Measurements from ENCODE around the gene CDH11. TPM values are rescaled to one million over a fixed set of nuclear protein-coding genes. Genes with fewer than 3 reads are reported as not detected.

The CDH11 gene
- total and polyA plus RNA-seq, 9 of the 15 experiments (the other 6 are each of a cell fraction or from before 2014, with no cell fraction given), result 0.18 TPM; not detected in 8

DNA sequence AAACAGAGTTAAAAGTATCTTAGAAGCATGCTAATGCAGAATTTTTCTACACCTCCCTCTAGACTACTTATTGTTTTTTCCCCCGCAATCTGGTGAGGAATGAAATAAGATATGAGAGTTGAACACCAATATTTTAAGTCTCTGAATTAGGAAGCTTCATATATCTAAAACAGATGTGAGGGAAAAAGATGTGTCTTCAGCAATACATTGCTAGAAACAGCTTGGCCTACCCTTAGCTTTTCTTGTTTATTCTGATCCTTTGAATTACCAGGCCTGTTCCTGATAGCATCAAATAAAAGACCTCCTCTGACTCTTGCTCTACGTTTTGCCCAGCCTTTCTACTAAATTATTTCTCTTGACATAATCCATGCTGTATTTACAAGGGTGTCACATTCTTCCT is 221.8 kb downstream of the CDH11 start (continued):
- TF ChIP-seq, protein P1, sequence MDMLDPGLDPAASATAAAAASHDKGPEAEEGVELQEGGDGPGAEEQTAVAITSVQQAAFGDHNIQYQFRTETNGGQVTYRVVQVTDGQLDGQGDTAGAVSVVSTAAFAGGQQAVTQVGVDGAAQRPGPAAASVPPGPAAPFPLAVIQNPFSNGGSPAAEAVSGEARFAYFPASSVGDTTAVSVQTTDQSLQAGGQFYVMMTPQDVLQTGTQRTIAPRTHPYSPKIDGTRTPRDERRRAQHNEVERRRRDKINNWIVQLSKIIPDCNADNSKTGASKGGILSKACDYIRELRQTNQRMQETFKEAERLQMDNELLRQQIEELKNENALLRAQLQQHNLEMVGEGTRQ (CRISPR knock-in tag; IDR thresholded peaks at IDR 0.05), result no peak

DNA sequence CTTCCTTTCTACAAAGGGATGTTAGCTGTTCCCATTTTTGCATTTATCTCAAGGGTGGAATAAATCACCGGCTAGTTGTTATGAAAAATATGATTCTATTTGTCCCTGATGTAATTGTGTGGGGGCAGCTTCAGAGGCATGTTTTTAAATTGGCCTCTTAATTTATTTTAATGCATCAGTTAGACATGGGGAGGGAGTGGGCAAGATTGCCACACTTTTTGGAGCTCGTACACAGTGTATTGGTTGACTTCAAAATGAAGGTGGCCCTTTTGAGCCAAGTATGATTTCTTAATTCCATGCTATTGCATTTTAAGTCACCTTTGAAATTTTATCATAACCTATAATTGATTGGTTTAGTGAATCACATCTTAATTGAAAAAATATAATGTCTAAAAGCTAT is 223.7 kb downstream of the CDH11 start:
- H3K27me3 ChIP-seq (ENCODE audit: control insufficient read depth in 2 of 2, insufficient read depth in 2 of 2, low read length in 2 of 2), result no peaks in the 10 kb centered on the region
- H3K79me2 ChIP-seq (ENCODE audit: control insufficient read depth, insufficient read depth, low read length), result no peaks in the 10 kb centered on the region
- BruUV-seq (replicated peaks), result no TSS peak
- ATAC-seq (no peak), DNase-seq (ENCODE audit: extremely low read depth in 1 of 4, low spot score in 3 of 4) (no peak), FAIRE-seq (no peak)
- H3K4me2 ChIP-seq (ENCODE audit: insufficient read depth, low read length), result no peak overlapping the region
- H3K36me3 ChIP-seq (ENCODE audit: control insufficient read depth, insufficient read depth, low read length), result no peaks in the 10 kb centered on the region
- H4K20me1 ChIP-seq (replicated peaks; ENCODE audit: control insufficient read depth, insufficient read depth, low read length), result no peaks in the 10 kb centered on the region
- no peak overlapping the region for H3K9ac ChIP-seq (ENCODE audit: insufficient read depth in 1 of 2, low read depth in 2 of 2, low read length in 2 of 2)
- TF ChIP-seq, protein P2, sequence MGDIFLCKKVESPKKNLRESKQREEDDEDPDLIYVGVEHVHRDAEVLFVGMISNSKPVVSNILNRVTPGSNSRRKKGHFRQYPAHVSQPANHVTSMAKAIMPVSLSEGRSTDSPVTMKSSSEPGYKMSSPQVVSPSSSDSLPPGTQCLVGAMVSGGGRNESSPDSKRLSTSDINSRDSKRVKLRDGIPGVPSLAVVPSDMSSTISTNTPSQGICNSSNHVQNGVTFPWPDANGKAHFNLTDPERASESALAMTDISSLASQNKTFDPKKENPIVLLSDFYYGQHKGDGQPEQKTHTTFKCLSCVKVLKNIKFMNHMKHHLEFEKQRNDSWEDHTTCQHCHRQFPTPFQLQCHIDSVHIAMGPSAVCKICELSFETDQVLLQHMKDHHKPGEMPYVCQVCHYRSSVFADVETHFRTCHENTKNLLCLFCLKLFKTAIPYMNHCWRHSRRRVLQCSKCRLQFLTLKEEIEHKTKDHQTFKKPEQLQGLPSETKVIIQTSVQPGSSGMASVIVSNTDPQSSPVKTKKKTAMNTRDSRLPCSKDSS (IDR thresholded peaks at IDR 0.05; ENCODE audit: low read depth, partially characterized antibody), result no peak
- intact Hi-C loops (cut with micrococcal nuclease) (no loop called here), in situ Hi-C loops (cut with MboI) (no loop called here)
- ChIA-PET POLR2A (no interaction called here), CTCF (ENCODE audit: low intra/inter-chr PET ratio) (no interaction called here)
- no peaks in the 10 kb centered on the region for H3K4me1 ChIP-seq (replicated peaks in 1 of 2; ENCODE audit: control insufficient read depth in 2 of 2, insufficient read depth in 2 of 2, low read length in 2 of 2)
- H3K9me1 ChIP-seq (ENCODE audit: control insufficient read depth, insufficient read depth, low read length), result no peaks in the 10 kb centered on the region
- 5% methylated on average over 2 of the region's 2 CpGs for WGBS (ENCODE audit: insufficient coverage, low coverage, missing lambda C conversion rate)
- no peak overlapping the region for H3K27ac ChIP-seq (ENCODE audit: extremely low read depth, low read depth, low read length)
- H3K4me3 ChIP-seq, result no peak overlapping the region
- H3K9me3 ChIP-seq (replicated peaks; ENCODE audit: control insufficient read depth, insufficient read depth, low read depth, low read length), result no peaks in the 10 kb centered on the region
- H2AFZ ChIP-seq (ENCODE audit: low read depth, low read length), result no peak overlapping the region

Data from K562 (cell line).